ENCODE measurements around the gene COL28A1.
"Not testable (repeated sequence)": the region's sequence is repeated elsewhere in the genome, so short reads cannot be mapped to it uniquely, and the experiment has no call there.

The COL28A1 gene

GRCh38 chr7:7561591-7561990 is 25.9 kb upstream of the COL28A1 start:
- H3K27ac ChIP-seq (ENCODE audit: low read depth, low read length); H3K27me3 ChIP-seq (ENCODE audit: insufficient read depth, low read length); H3K9me3 ChIP-seq (ENCODE audit: insufficient read depth, low read depth, low read length); H3K36me3 ChIP-seq (ENCODE audit: insufficient read depth, low read length); H3K4me3 ChIP-seq (ENCODE audit: low read length); H3K9ac ChIP-seq (ENCODE audit: low read depth, low read length): not testable (repeated sequence)
- 96% methylated on average over 5 of the region's 5 CpGs for WGBS
- peaks cover 13% of the 10 kb centered on the region for H3K4me1 ChIP-seq (ENCODE audit: insufficient read depth, low read length)

- peaks cover 6% of the 10 kb centered on the region; the same call in 1 of the 2 replicates for H3K4me1 ChIP-seq (ENCODE audit: insufficient read depth, low read length)
- 95% methylated on average over 5 of the region's 5 CpGs for WGBS
Observed at GRCh38 chr7:7557252-7557651, 21.6 kb upstream of the COL28A1 start.

GRCh38 chr7:7556852-7557251 is 21.2 kb upstream of the COL28A1 start:
- no peaks in the 10 kb centered on the region for H3K27me3 ChIP-seq (ENCODE audit: insufficient read depth, low read length)
- H3K9me3 ChIP-seq (ENCODE audit: insufficient read depth, low read depth, low read length) = no peaks in the 10 kb centered on the region
- no peak overlapping the region for H3K27ac ChIP-seq (ENCODE audit: low read depth, low read length)
- 97% methylated on average over 1 of the region's 1 CpG for WGBS
- H3K36me3 ChIP-seq (ENCODE audit: insufficient read depth, low read length) = no peaks in the 10 kb centered on the region
- H3K4me1 ChIP-seq (ENCODE audit: insufficient read depth, low read length) = peaks cover 6% of the 10 kb centered on the region; the same call in 1 of the 2 replicates
- H3K9ac ChIP-seq (ENCODE audit: low read depth, low read length) = no peak overlapping the region
- no peak overlapping the region for H3K4me3 ChIP-seq (ENCODE audit: low read length)

More at GRCh38 chr7:7557252-7557651, 21.6 kb upstream of the COL28A1 start:
- Histone ChIP-seq H3K27ac (ENCODE audit: low read depth, low read length) (no peak overlapping the region), H3K9ac (ENCODE audit: low read depth, low read length) (no peak overlapping the region), H3K9me3 (ENCODE audit: insufficient read depth, low read depth, low read length) (no peaks in the 10 kb centered on the region), H3K36me3 (ENCODE audit: insufficient read depth, low read length) (no peaks in the 10 kb centered on the region), H3K27me3 (ENCODE audit: insufficient read depth, low read length) (no peaks in the 10 kb centered on the region), H3K4me3 (ENCODE audit: low read length) (no peak overlapping the region)

GRCh38 chr7:7554649-7555575 is 19.2 kb upstream of the COL28A1 start:
- Histone ChIP-seq H3K9me3 (ENCODE audit: insufficient read depth, low read depth, low read length) (no peaks in the 10 kb centered on the region), H3K4me1 (ENCODE audit: insufficient read depth, low read length) (peaks cover 6% of the 10 kb centered on the region; the same call in 1 of the 2 replicates), H3K4me3 (ENCODE audit: low read length) (no peak overlapping the region), H3K36me3 (ENCODE audit: insufficient read depth, low read length) (no peaks in the 10 kb centered on the region), H3K27ac (ENCODE audit: low read depth, low read length) (no peak overlapping the region), H3K9ac (ENCODE audit: low read depth, low read length) (no peak overlapping the region), H3K27me3 (ENCODE audit: insufficient read depth, low read length) (no peaks in the 10 kb centered on the region)
- 87% methylated on average over 8 of the region's 8 CpGs for WGBS

- Histone ChIP-seq H3K27ac (ENCODE audit: low read depth, low read length) (no peak overlapping the region), H3K9me3 (ENCODE audit: insufficient read depth, low read depth, low read length) (no peaks in the 10 kb centered on the region), H3K36me3 (ENCODE audit: insufficient read depth, low read length) (no peaks in the 10 kb centered on the region), H3K4me3 (ENCODE audit: low read length) (no peak overlapping the region), H3K27me3 (ENCODE audit: insufficient read depth, low read length) (no peaks in the 10 kb centered on the region), H3K4me1 (ENCODE audit: insufficient read depth, low read length) (peaks cover 6% of the 10 kb centered on the region; the same call in 1 of the 2 replicates), H3K9ac (ENCODE audit: low read depth, low read length) (no peak overlapping the region)
- 90% methylated on average over 5 of the region's 5 CpGs for WGBS
Observed at GRCh38 chr7:7554021-7554432, 18.4 kb upstream of the COL28A1 start.

- no peak overlapping the region for H3K27ac ChIP-seq (ENCODE audit: low read depth, low read length)
- peaks cover 6% of the 10 kb centered on the region; the same call in 1 of the 2 replicates for H3K4me1 ChIP-seq (ENCODE audit: insufficient read depth, low read length)
- WGBS = 89% methylated on average over 1 of the region's 1 CpG
- no peak overlapping the region for H3K4me3 ChIP-seq (ENCODE audit: low read length)
- H3K36me3 ChIP-seq (ENCODE audit: insufficient read depth, low read length) = no peaks in the 10 kb centered on the region
- no peaks in the 10 kb centered on the region for H3K9me3 ChIP-seq (ENCODE audit: insufficient read depth, low read depth, low read length)
- no peaks in the 10 kb centered on the region for H3K27me3 ChIP-seq (ENCODE audit: insufficient read depth, low read length)
- H3K9ac ChIP-seq (ENCODE audit: low read depth, low read length) = no peak overlapping the region
Observed at GRCh38 chr7:7553386-7553785, 17.7 kb upstream of the COL28A1 start.

GRCh38 chr7:7552199-7552598 is 16.5 kb upstream of the COL28A1 start:
- WGBS = no CpG with 5 or more reads among the region's 2 CpGs

GRCh38 chr7:7550663-7551062 is 15.0 kb upstream of the COL28A1 start:
- 96% methylated on average over 3 of the region's 3 CpGs for WGBS
- Histone ChIP-seq H3K9ac (ENCODE audit: low read depth, low read length) (no peak overlapping the region), H3K36me3 (ENCODE audit: insufficient read depth, low read length) (no peaks in the 10 kb centered on the region), H3K27ac (ENCODE audit: low read depth, low read length) (no peak overlapping the region), H3K27me3 (ENCODE audit: insufficient read depth, low read length) (no peaks in the 10 kb centered on the region), H3K4me1 (ENCODE audit: insufficient read depth, low read length) (peaks cover 6% of the 10 kb centered on the region; the same call in 1 of the 2 replicates), H3K9me3 (ENCODE audit: insufficient read depth, low read depth, low read length) (no peaks in the 10 kb centered on the region), H3K4me3 (ENCODE audit: low read length) (no peak overlapping the region)

More at GRCh38 chr7:7552199-7552598, 16.5 kb upstream of the COL28A1 start:
- no peak overlapping the region for H3K9ac ChIP-seq (ENCODE audit: low read depth, low read length)
- no peaks in the 10 kb centered on the region for H3K27me3 ChIP-seq (ENCODE audit: insufficient read depth, low read length)
- no peak overlapping the region for H3K4me3 ChIP-seq (ENCODE audit: low read length)
- no peaks in the 10 kb centered on the region for H3K9me3 ChIP-seq (ENCODE audit: insufficient read depth, low read depth, low read length)
- H3K4me1 ChIP-seq (ENCODE audit: insufficient read depth, low read length) = peaks cover 6% of the 10 kb centered on the region; the same call in 1 of the 2 replicates
- no peaks in the 10 kb centered on the region for H3K36me3 ChIP-seq (ENCODE audit: insufficient read depth, low read length)
- no peak overlapping the region for H3K27ac ChIP-seq (ENCODE audit: low read depth, low read length)

- Histone ChIP-seq H3K27me3 (ENCODE audit: insufficient read depth, low read length) (no peaks in the 10 kb centered on the region), H3K27ac (ENCODE audit: low read depth, low read length) (no peak overlapping the region)
- 96% methylated on average over 3 of the region's 3 CpGs for WGBS
Observed at GRCh38 chr7:7548407-7548806, 12.7 kb upstream of the COL28A1 start.

GRCh38 chr7:7542251-7542835 is 6.7 kb upstream of the COL28A1 start:
- WGBS = 95% methylated on average over 4 of the region's 4 CpGs

More at GRCh38 chr7:7548407-7548806, 12.7 kb upstream of the COL28A1 start:
- no peaks in the 10 kb centered on the region for H3K9me3 ChIP-seq (ENCODE audit: insufficient read depth, low read depth, low read length)
- no peaks in the 10 kb centered on the region for H3K36me3 ChIP-seq (ENCODE audit: insufficient read depth, low read length)
- no peak overlapping the region for H3K4me3 ChIP-seq (ENCODE audit: low read length)
- H3K9ac ChIP-seq (ENCODE audit: low read depth, low read length) = no peak overlapping the region
- no peaks in the 10 kb centered on the region for H3K4me1 ChIP-seq (ENCODE audit: insufficient read depth, low read length)

GRCh38 chr7:7539711-7540110 is 4.0 kb upstream of the COL28A1 start:
- WGBS = 92% methylated on average over 4 of the region's 4 CpGs
- H3K4me1 ChIP-seq (ENCODE audit: insufficient read depth, low read length) = 0 out of 2 replicates have a peak, but pooled peaks cover 3% of the 10 kb centered on the region
- H3K9ac ChIP-seq (ENCODE audit: low read depth, low read length) = no peak overlapping the region
- no peaks in the 10 kb centered on the region for H3K27me3 ChIP-seq (ENCODE audit: insufficient read depth, low read length)
- H3K36me3 ChIP-seq (ENCODE audit: insufficient read depth, low read length) = no peaks in the 10 kb centered on the region
- no peak overlapping the region for H3K27ac ChIP-seq (ENCODE audit: low read depth, low read length)
- H3K4me3 ChIP-seq (ENCODE audit: low read length) = no peak overlapping the region
- H3K9me3 ChIP-seq (ENCODE audit: insufficient read depth, low read depth, low read length) = no peaks in the 10 kb centered on the region

More at GRCh38 chr7:7542251-7542835, 6.7 kb upstream of the COL28A1 start:
- H3K27ac ChIP-seq (ENCODE audit: low read depth, low read length) = no peak overlapping the region
- no peaks in the 10 kb centered on the region for H3K9me3 ChIP-seq (ENCODE audit: insufficient read depth, low read depth, low read length)
- H3K36me3 ChIP-seq (ENCODE audit: insufficient read depth, low read length) = no peaks in the 10 kb centered on the region
- no peak overlapping the region for H3K9ac ChIP-seq (ENCODE audit: low read depth, low read length)
- no peaks in the 10 kb centered on the region for H3K4me1 ChIP-seq (ENCODE audit: insufficient read depth, low read length)
- H3K4me3 ChIP-seq (ENCODE audit: low read length) = no peak overlapping the region
- no peaks in the 10 kb centered on the region for H3K27me3 ChIP-seq (ENCODE audit: insufficient read depth, low read length)
